Transverse colon (tissue), 4 donors: Measurements from ENCODE around the gene SEMA3C. TPM values are rescaled to one million over a fixed set of nuclear protein-coding genes. Genes with fewer than 3 reads are reported as not detected.
A peak's percentile ranks its signal among the peaks of the same experiment; 100 is the strongest.

ENCODE experiments used
- DNase-seq: peaks from one replicate; pipeline ENCODE4 v3.0.0-alpha.2; 2019
- H3K27ac ChIP-seq, 4 donors: fragments of 200-600 bp; sonication (generic); 2 replicates each; pipeline ENCODE4 v1.5.1; 2016 to 2018; ENCODE audit warnings: inconsistent platforms in 4 of 4
- H3K27me3 ChIP-seq: fragments of 200-600 bp; sonication (generic); 2 replicates; pipeline ENCODE4 v1.5.1; 2017; ENCODE audit warnings: inconsistent platforms
- H3K36me3 ChIP-seq, 4 donors: fragments of 200-600 bp; sonication (generic); 2 replicates each; pipeline ENCODE4 v1.5.1; 2017 to 2019; ENCODE audit warnings: inconsistent platforms in 4 of 4
- H3K4me1 ChIP-seq, 4 donors: fragments of 200-600 bp; sonication (generic); 2 replicates each; pipeline ENCODE4 v1.5.1; 2017 to 2020; ENCODE audit warnings: inconsistent platforms in 4 of 4
- H3K4me3 ChIP-seq, 4 donors: fragments of 200-600 bp; sonication (generic); 1 replicate in 1 of 4; 2 replicates in 3 of 4; pipeline versions ENCODE4 v1.5.1 to v1.6.1; 2017 to 2019; ENCODE audit warnings: inconsistent platforms in 4 of 4
- H3K9me3 ChIP-seq, 2 donors: fragments of 200-600 bp; sonication (generic); 2 replicates each; pipeline ENCODE4 v1.5.1; 2017 to 2019; ENCODE audit warnings: inconsistent platforms in 2 of 2
- EP300 ChIP-seq: sonication (generic); formaldehyde crosslinking; IDR thresholded peaks from one replicate; pipeline ENCODE4 v1.6.1; 2017; ENCODE audit warnings: antibody characterized with exemption, low read depth
- POLR2A ChIP-seq: fragments of 450-650 bp; IDR thresholded peaks from one replicate; pipeline ENCODE4 v1.6.1; 2016; ENCODE audit warnings: antibody characterized with exemption, mild to moderate bottlenecking, moderate library complexity
- POLR2AphosphoS5 ChIP-seq, 3 donors: sonication (generic); formaldehyde crosslinking; IDR thresholded peaks; one replicate each; pipeline ENCODE4 v1.6.1; 2016; ENCODE audit warnings: antibody characterized with exemption in 3 of 3
- WGBS, 2 donors: methylation state at CpG; one replicate each; pipeline ENCODE4 v1.1.5; 2018; ENCODE audit warnings: low coverage in 1 of 2; 5-methylcytosine and 5-hydroxymethylcytosine counted together
- in situ Hi-C, 4 donors: fragments of 200-750 bp; cut with MboI; loops; one replicate each; pipeline versions ENCODE4 v1.15.0 to v1.15.1; 2017; ENCODE audit warnings: low sequenced_read_pairs in 3 of 4, low pct_ligation_motif_present in 1 of 4, low pct_unique_long_range_greater_than_20kb in 1 of 4
- intact Hi-C: fragments of 100-400 bp; cut with DNase I; formaldehyde crosslinking; loops from one replicate; pipeline ENCODE4 v1.15.1; 2023; ENCODE audit warnings: low total_unique reads
- total RNA-seq, 4 donors: library from RNA; depleted of rRNA; stranded (reverse); fragments of >200 nt; gene quantifications; one replicate each; pipeline ENCODE4 v1.1.0, GENCODE V29; 2016
- TF ChIP-seq, protein P1 (sequence below), 5 experiments: fragments of 200-600 bp in 3 of 5; fragments of 450-650 bp in 2 of 5; sonication (generic) in 3 of 5; IDR thresholded peaks; 1 replicate in 2 of 5; 2 replicates in 3 of 5; pipeline ENCODE4 v1.5.1; 2016 to 2017; ENCODE audit warnings: antibody characterized with exemption in 5 of 5, inconsistent platforms in 3 of 5, mild to moderate bottlenecking in 2 of 5, moderate library complexity in 1 of 5

The SEMA3C gene
- total RNA-seq, 4 donors from 2014 or later = 34.0 to 83.8 (median 79.9) TPM

DNA sequence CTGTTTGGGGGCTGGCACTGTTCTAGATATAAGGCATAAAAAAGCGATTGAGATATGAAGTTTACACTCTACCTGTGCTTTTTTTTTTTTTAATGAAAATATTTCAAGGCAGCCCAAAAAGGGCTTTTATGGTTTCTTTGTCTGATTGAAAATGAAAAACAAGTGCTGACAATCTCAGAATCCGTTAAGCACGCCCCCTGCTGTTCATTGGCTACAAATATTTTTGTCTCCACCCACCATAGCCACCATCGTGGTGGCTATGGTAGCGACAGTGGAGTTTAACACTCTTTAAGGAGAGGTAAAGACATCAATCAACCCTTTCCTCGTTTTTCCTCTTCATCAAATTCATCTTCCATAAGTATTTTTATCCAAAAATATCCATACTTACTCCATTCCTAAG, 186.2 kb downstream of the SEMA3C start:
- WGBS, 2 donors = 63 to 70% methylated on average over 6 of the region's 6 CpGs
- in situ Hi-C loops (no loop called here), intact Hi-C loops (no loop called here)
- no peaks in the 10 kb centered on the region for H3K27me3 ChIP-seq
- H3K4me1 ChIP-seq = peaks cover 0 to 3% (median 2%) of the 10 kb centered on the region in 4 donors
- no peaks in the 10 kb centered on the region for H3K36me3 ChIP-seq
- H3K9me3 ChIP-seq = no peaks in the 10 kb centered on the region
- H3K27ac ChIP-seq = no peak overlapping the region
- TF ChIP-seq POLR2AphosphoS5 (IDR thresholded peaks at IDR 0.05) (no peak), POLR2A (no peak), EP300 (no peak)
- TF ChIP-seq, protein P1, sequence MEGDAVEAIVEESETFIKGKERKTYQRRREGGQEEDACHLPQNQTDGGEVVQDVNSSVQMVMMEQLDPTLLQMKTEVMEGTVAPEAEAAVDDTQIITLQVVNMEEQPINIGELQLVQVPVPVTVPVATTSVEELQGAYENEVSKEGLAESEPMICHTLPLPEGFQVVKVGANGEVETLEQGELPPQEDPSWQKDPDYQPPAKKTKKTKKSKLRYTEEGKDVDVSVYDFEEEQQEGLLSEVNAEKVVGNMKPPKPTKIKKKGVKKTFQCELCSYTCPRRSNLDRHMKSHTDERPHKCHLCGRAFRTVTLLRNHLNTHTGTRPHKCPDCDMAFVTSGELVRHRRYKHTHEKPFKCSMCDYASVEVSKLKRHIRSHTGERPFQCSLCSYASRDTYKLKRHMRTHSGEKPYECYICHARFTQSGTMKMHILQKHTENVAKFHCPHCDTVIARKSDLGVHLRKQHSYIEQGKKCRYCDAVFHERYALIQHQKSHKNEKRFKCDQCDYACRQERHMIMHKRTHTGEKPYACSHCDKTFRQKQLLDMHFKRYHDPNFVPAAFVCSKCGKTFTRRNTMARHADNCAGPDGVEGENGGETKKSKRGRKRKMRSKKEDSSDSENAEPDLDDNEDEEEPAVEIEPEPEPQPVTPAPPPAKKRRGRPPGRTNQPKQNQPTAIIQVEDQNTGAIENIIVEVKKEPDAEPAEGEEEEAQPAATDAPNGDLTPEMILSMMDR (IDR thresholded peaks at IDR 0.05) = no peak
- no peak overlapping the region for H3K4me3 ChIP-seq
- DNase-seq = no peak

DNA sequence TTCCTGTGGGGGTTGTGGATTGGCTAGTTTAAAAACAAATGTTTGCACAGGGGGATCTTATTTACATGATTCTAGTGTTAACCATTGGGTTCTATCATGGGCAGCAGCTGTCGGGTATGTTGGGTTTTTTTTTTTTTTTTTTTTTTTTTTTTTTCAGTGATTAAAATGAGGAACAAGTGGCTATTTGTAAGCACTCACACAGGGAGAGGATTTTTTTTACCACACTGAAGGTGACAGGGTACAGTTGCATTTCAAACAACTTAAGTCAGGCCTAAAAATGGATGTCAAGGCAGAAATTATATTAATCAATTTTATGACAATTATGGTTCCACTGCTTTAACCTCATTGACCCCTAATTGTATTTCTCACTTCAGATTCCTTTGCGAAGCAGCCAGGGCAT, 187.6 kb downstream of the SEMA3C start:
- peaks cover 0 to 3% (median 2%) of the 10 kb centered on the region in 4 donors for H3K4me1 ChIP-seq
- no peak for TF ChIP-seq EP300
- no peak for TF ChIP-seq POLR2AphosphoS5 (IDR thresholded peaks at IDR 0.05)
- no peak for TF ChIP-seq POLR2A
- TF ChIP-seq, protein P1 (IDR thresholded peaks at IDR 0.05) = no peak
- DNase-seq = no peak
- no peaks in the 10 kb centered on the region for H3K36me3 ChIP-seq
- WGBS, 2 donors = 77% methylated on average over 2 of the region's 2 CpGs; no CpG with 5 or more reads in 1 of the 2 donors
- H3K27ac ChIP-seq = no peak overlapping the region
- H3K27me3 ChIP-seq = no peaks in the 10 kb centered on the region
- H3K4me3 ChIP-seq = no peak overlapping the region
- H3K9me3 ChIP-seq = no peaks in the 10 kb centered on the region
- intact Hi-C loops (no loop called here), in situ Hi-C loops (no loop called here)

DNA sequence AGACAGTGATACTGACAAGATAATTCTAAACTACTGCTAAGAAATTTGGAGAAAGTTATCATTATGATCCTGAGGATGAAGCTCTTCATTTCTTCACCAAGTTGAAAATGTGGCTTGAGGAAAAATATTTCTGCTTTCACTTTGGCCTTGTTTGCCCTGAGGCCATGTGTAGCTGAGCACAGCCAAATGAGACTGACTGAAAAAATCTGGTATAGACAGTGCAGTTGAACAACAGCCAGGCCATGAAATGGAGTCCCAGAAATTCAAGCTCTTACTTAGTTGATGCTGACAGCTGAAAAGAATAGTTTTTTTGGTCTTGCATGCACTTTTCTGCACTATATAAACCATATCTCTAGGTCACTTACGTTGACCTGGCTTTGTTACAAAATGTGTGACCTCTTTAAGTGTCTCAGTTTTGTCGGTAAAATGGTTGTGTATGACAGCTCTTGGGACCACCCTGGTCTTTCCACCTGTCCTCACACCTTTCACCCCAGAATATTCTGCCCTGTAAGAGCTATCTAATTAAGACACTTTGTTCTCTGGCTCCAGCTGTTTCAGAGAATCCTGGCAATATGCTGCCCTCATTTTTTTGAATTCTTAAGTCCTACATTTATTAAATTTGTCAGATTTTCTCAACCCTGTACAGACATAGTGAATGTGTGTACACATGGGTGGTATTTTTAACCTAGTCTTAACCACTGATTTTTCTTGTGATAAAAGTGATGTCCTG, 189.1 kb downstream of the SEMA3C start:
- Histone ChIP-seq H3K9me3 (no peaks in the 10 kb centered on the region), H3K27me3 (no peaks in the 10 kb centered on the region), H3K36me3 (no peaks in the 10 kb centered on the region), H3K4me1 (peaks cover 0 to 3% (median 2%) of the 10 kb centered on the region in 4 donors), H3K4me3 (no peak overlapping the region), H3K27ac (peak overlapping the region in 1 of 4 donors; percentile 28)
- no peak for DNase-seq
- intact Hi-C loops = no loop called here
- in situ Hi-C loops = no loop called here
- TF ChIP-seq, protein P1 (IDR thresholded peaks at IDR 0.05) = no peak
- TF ChIP-seq POLR2AphosphoS5 (IDR thresholded peaks at IDR 0.05) (no peak), POLR2A (no peak), EP300 (no peak)
- 72 to 88% methylated on average over 2 of the region's 2 CpGs for WGBS, 2 donors

DNA sequence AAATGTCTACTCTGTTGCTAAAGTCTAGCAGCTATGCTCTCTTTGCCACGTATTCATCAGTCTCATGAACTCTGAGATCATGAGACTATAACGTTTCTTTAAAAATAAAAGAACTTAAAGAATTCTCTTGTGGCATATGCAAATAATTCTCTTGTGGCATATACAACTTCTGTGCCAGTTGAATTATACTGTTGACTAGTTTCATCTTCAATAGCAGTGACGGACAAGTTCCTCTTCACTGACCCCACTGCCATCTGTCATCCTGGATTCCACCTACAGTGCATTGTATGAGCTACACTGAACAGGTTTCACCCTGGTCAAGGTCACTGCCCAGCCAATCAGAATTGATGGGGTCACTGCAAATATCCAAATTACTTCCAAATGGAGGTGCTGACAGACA, 192.2 kb downstream of the SEMA3C start:
- no peaks in the 10 kb centered on the region for H3K36me3 ChIP-seq
- H3K27ac ChIP-seq = no peak overlapping the region
- WGBS, 2 donors = 65 to 79% methylated on average over 3 of the region's 3 CpGs
- peaks cover 0 to 12% (median 6%) of the 10 kb centered on the region in 4 donors for H3K4me1 ChIP-seq
- H3K9me3 ChIP-seq = no peaks in the 10 kb centered on the region
- TF ChIP-seq POLR2A = no peak
- no peak for TF ChIP-seq EP300
- TF ChIP-seq POLR2AphosphoS5 (IDR thresholded peaks at IDR 0.05) = no peak
- TF ChIP-seq, protein P1 (IDR thresholded peaks at IDR 0.05) = no peak
- intact Hi-C loops (no loop called here), in situ Hi-C loops (no loop called here)
- no peak for DNase-seq
- no peak overlapping the region for H3K4me3 ChIP-seq
- H3K27me3 ChIP-seq = no peaks in the 10 kb centered on the region
